AG10803 (cell line): Measurements from ENCODE around the gene SGPL1.

ENCODE experiments used
- DNase-seq: peaks from one replicate; pipeline ENCODE4 v3.0.0; 2010; ENCODE audit warnings: low read depth
- H3K4me3 ChIP-seq: 2 replicates; pipeline ENCODE4 v1.5.1; 2011; ENCODE audit warnings: mild to moderate bottlenecking, low read length, control low read depth
- TF ChIP-seq, protein P1 (sequence below): conservative IDR thresholded peaks from 2 replicates; pipeline ENCODE4 v1.5.1; 2011; ENCODE audit warnings: mild to moderate bottlenecking, low read length, control low read depth, inconsistent platforms

Gene SGPL1

DNA sequence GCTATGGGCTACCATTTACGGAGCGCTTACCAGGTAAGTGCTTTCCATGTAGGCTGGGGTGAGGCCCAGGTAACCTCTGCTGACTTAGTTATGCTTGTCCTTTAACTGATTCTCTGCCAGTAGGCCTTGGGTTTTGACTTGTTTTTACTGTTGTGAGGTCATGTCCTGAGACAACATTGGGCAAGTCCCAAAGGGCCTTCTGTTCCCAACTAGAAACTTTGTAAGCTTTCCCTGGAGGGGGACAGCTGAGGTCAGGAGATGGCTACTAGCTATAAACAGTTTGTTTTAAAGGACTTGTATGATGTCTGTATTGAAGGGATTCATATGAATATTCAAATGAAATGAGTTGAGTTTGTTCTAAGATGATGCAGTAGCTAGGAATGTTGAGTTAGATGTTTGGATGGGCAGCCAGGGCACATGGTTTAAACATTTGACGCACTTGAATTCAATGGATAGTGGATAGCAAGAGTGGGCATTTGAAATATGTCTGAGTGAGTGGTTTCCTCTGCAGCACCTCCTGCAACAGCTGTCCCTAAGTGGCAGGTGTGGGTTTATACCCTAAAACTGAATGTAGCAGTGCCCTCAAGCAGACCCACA lies 10.0 kb upstream of the SGPL1 start:
- TF ChIP-seq, protein P1, sequence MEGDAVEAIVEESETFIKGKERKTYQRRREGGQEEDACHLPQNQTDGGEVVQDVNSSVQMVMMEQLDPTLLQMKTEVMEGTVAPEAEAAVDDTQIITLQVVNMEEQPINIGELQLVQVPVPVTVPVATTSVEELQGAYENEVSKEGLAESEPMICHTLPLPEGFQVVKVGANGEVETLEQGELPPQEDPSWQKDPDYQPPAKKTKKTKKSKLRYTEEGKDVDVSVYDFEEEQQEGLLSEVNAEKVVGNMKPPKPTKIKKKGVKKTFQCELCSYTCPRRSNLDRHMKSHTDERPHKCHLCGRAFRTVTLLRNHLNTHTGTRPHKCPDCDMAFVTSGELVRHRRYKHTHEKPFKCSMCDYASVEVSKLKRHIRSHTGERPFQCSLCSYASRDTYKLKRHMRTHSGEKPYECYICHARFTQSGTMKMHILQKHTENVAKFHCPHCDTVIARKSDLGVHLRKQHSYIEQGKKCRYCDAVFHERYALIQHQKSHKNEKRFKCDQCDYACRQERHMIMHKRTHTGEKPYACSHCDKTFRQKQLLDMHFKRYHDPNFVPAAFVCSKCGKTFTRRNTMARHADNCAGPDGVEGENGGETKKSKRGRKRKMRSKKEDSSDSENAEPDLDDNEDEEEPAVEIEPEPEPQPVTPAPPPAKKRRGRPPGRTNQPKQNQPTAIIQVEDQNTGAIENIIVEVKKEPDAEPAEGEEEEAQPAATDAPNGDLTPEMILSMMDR: no peak
- no peak for DNase-seq
- no peak overlapping the region for H3K4me3 ChIP-seq

DNA sequence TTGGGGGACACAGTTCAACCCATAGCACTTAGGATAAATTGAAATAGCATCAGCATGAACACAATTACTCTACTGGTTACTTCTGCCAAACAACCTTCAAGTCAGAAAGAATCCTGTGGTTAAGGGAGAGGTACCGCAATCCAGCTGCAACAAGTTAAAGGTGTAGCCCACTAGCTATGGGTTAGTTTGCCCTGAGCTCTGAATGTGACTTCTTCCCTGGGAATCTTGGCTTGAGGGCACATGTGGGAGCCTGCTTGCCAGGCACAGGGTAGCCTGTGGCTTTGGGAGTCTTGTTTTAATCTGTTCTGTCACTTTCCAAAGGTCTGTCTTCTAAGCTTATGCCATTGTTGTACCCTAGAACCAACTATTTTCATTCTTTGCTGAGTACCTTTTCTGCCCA lies 8.9 kb upstream of the SGPL1 start:
- TF ChIP-seq, protein P1: no peak
- DNase-seq: no peak
- H3K4me3 ChIP-seq: no peak overlapping the region

DNA sequence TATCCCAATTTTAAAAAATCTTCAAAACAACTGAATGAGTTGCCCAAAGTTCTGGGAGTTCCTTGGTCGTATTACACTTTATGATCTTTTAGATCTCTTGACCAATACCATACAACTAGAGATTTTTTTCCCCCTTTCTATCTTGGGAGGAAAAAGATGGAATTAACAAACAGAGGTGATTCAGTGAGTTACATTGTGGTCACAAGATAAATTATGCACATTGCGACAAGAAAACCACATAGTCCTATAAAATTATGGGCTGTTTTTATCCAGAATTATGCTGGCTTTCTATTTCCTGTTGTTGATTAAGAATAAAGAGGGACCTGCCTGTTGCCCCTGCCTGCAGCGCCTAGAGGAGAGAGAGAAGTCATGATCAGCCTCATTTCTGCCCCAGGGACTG lies 8.2 kb upstream of the SGPL1 start:
- H3K4me3 ChIP-seq: no peak overlapping the region
- TF ChIP-seq, protein P1: no peak
- peak; percentile 43 for DNase-seq

DNA sequence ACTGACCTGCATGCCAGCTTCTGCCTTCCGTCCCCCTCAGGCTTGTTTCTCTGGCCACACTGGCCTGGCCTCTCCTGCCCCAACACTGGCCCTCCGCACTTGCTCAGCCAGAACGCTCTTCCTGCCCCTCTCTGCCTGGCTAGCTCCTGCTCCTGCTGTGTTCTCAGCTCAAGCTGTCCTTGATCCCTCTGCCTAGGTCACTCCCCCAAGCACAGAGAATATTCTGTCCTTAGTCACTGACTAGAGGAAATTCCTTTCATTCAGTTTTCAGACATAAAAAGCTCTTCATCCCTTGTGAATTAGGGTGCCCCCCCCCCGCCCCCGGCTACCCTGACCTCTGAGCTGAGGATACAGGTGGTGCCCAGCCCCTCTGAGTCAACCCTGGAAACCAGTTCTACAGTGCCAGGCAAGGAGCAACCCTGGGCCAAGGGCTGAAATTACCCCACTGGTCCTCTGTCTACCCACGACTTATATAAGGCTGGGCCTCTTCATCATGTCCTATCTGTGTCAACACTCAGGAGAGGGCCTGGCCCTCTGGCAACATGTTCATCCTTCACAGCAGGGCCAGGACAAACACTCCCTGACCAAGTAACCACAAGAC lies 6.6 kb upstream of the SGPL1 start:
- TF ChIP-seq, protein P1: no peak
- peak; percentile 35 for DNase-seq
- no peak overlapping the region for H3K4me3 ChIP-seq

DNA sequence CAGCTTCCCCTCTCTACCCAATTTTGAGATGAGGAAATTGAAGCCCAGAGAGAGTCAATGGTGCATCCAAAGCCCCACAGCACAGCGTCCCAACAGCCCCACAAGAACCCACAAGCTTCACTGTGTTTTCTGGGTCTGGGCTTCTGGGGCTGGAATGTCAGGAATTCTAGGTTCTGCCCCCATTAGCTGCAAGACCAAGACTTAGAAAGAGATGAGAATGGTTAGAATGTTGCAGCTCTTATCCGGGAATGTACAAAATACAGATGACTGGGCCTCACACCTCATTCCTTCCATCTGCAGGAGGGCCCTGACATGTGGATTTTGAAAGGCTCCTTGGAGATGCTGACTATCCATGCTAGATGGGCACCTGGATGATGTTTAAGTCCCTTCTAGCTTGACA lies 6.0 kb upstream of the SGPL1 start:
- TF ChIP-seq, protein P1: no peak
- peak; percentile 39 for DNase-seq
- H3K4me3 ChIP-seq: no peak overlapping the region

DNA sequence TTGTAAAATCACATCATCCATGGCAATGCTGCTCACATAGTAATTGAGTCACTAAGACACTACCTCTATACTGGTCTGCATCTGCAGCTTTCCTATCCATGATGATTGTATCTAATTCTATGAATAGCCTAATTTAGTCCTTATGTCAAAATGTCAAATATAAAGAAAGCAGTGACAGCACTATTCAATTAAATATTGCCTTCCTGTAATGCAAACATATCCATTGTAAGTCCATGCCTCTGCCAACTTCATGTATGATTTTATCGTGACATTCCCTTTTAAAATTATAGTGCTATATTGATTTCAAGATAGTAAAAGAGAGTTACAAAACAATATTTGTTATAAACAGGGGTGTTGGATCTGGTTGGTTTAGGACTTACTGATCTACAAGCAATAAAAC lies 4.8 kb upstream of the SGPL1 start:
- DNase-seq: no peak
- no peak overlapping the region for H3K4me3 ChIP-seq
- TF ChIP-seq, protein P1: no peak

DNA sequence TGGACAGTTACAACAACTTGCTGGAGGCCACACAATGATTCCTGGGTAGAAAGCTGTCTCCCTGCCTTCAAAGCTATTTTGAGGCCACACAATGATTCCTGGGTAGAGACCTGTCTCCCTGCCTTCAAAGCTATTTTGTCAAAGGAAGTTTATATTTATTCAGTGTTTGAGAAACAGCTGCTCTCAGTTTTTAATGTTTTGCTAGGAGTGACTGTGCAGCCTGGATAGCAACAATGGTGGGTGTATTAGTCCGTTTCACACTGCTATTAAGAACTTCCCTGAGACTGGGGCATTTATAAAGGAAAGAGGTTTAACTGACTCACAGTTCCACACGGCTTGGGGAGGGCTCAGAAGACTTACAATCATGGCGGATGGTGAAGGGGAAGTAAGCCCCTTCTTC lies 3.9 kb upstream of the SGPL1 start:
- DNase-seq: no peak
- H3K4me3 ChIP-seq: no peak overlapping the region
- TF ChIP-seq, protein P1: no peak
